HG02852 (cell line): ENCODE data around the gene PARVB.
"Not testable (repeated sequence)": the region's sequence is repeated elsewhere in the genome, so short reads cannot be mapped to it uniquely, and the experiment has no call there.

Experiments used
- ATAC-seq: cut with Tn5 transposase; IDR thresholded peaks from one replicate; pipeline ENCODE4 v1.9.1; 2021; ENCODE audit warnings: mild to moderate bottlenecking, moderate library complexity; ENCODE audit not compliant: unreplicated experiment

The PARVB gene

DNA sequence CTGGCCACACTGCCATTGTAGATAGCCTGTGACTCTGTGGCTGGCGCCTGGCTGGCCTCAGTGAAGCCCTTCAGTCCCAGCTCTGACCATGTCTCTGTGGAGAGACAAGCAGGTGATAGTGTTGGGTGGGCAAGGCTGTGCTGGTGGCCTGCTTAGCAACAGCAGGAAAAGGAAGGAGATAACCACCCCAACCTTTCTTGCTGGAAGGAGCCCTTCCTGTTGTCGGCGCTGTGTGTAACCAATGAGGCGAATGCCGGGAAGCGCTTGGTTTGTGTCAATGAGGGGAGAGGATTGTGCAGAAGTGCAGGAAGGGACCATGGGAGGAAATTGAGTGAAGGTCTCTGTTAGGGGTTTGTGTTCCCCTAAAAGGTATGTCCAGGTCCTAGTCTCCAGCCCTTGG lies 27.3 kb downstream of the PARVB start:
- ATAC-seq: no peak

DNA sequence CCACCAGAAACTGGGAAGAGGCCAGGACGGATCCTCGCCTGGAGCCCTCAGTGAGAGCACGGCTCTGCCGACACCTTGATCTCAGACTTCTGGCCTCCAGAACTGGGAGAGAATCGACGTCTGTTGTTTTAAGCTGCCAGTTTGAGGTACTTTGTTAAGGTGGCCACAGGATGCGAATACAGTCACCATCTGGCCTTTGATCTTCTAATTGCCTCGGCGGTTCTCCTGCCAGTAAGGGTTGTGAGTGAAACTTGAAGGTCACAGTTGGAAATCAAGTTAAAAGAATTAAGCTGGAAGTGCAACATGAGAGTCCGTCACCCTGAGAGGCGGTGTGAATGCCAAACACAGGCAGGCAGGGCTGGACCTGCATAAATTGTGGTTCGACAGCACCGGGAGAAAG lies 27.9 kb downstream of the PARVB start:
- ATAC-seq: no peak

DNA sequence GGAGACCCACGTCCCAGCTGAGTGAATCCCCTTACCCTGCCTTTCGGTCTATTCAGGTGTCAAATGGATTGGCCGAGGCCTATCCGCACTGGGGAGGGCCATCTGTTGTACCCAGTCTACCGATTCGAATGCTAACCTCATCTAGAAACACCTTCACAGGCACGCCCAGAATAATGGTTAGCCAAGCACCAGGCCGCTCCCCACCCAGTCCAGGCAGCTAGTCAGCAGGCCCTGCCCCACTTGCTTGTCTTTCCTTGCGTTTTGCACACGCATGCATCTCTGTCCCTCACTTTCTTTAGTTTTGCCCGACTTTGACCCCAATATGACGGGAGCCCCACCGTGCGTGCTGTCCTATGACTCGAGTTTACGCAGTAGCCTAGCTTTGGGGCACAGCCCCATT lies 31.7 kb downstream of the PARVB start:
- no peak for ATAC-seq

DNA sequence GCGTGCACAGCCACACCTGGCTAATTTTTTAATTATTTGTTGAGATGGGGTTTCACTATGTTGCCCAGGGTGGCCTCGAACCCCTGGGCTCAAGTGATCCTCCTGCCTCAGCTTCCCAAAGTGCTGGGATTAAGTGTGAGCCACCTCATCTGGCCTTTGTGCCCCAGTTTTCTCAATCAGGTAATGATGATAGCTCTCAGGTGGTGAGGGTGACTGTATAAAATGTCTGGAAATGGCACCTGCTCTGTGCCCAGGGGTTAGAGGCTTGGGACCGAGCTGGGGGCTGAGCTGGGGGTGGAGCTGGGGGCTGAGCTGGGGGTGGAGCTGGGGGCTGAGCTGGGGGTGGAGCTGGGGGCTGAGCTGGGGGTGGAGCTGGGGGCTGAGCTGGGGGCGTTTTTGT lies 32.5 kb downstream of the PARVB start:
- not testable (repeated sequence) for ATAC-seq

DNA sequence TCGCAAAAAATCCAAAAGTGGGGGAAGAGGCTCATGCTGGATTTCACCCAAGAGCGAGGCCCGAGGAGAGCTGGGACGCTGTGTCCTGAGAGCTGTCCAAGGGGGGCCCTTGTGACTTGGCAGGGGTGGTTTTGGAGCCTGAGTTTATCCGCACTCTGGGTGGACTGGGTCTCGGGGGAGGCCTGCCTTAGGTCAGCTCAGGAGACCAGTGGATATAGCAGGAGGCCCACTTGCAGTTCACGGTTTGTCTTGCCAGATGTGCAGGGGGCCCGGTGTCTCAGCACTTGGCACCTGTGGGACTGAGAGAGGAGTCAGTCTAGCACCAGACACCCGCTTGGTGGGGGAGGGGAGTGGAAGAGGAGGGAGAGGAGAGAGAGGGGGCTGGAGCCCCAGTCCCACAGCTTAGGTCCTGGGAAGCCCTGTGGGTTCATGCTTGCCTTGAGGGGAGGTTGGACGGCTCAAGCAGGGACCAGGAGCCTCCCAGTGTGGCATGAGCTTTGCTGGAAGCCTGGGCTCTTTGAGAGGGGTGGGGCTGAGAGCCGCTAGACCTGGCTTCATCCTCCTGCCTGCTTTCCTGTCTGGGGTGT lies 33.4 kb downstream of the PARVB start:
- ATAC-seq: no peak

DNA sequence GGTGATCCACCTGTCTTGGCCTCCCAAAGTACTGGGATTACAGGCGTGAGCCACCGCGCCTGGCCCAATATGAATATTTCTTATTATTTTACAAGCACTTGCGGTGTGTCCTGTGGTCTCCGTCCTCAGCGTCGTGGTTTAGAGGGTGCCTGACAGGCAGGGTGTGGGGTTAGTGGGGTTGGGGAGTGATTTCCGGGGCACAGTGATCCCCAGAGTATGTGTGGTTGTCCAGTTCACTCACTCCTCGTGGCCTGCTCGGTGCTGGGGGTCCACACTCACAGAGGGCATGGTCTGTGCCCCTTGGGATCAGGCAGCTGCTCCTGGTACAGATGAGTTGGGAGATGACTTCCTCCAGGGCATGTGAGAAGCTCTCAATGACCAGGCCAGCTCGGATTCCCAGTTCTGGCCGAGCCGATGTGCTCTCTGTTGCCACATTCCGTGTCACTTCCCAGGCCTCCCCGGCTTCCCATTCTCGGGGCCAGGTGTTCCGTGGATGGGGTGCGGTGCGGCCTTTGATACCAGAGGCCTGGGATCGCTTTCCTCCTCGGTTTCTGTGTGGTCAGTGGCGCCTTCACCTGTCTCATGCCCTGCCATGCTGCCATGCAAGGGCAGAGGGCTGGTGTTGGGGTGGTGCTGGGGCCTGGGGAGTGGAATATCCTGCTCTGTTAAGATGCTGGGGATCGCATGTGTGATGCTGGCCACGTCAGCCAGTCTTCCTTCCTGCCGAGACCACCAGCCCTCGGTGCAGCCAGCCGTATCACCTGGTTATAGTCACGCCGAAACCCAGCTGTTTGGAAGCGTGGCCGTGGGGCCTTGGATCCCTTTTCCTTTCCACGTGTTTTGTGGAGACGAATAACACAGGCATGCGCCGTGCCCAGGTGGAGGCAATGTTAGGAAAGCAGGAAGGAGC lies 39.6 kb downstream of the PARVB start:
- no peak for ATAC-seq

DNA sequence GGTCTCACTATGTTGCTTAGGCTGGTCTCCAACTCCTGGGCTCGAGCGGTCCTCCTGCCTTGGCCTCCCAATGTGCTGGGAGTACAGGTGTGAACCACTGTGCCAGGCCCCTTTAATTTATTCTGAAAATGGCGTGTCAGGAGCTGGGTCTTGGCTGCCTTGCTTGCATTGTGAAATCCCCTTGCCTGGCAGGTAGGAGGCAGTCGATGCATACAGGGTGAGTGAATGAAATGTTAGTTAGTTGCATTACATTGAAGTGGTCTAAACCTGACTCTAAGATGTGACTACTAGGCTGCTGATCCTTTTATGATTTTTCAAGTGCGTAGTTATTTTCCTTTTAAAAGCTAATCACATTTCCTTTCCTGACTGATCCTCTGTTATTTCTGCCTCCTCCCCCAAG lies 42.9 kb downstream of the PARVB start:
- no peak for ATAC-seq

DNA sequence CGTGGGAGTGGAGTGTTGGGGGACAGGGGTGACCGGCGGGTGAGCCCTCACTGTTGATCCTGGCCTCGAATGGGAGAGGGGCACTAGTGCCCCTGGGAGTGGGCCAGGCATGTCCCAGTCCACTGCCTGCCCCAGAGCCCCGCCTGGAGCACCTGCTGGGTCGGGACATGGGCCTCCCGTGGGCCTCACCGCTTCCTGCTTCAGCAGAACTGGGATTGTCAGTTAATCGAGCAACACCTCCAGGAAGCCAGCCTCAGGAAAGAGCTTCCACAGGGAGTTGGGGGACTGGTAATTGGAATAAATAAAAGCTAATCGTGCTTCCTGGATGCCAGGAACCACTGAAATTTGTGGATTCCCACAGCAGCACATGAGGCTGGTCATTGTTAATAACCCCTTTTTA lies 43.8 kb downstream of the PARVB start:
- ATAC-seq: no peak

DNA sequence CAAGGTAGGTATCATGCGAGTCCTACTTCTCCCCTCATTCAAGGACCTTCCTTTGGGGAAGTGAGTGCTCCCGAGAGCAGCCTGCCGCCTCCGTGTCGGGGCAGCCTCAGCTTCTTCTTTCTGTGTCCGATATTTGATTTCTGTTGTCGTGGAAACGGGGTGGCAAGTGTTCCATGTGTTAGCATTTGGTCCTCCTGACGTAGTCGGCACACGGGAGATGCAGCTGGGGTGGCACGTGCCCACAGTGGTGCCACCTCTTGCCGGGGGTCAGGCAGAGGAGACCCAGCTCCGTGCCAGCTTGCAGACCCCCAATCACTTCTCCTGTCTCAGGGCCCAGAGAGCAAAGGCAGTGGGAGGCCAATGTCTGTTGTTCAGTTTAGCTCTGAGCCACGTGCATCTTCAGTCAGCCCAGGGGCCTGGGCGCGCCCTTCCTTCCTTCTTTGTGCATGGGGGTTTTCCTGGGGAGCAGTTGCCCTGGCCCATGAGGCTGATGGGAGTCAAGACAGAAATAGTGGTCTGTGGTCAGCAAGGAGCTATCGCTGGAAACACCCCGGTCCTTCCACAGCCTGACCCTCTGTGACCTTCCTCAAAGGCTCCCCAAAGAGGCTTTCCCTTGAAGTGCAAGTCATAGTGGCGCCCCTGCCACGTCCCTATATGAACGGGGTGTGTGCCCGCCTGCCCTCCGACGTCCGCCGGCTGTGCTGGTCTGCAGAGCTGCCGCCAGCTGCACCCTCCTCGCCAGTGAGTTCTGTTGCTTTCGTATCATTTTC lies 44.5 kb downstream of the PARVB start:
- no peak for ATAC-seq

DNA sequence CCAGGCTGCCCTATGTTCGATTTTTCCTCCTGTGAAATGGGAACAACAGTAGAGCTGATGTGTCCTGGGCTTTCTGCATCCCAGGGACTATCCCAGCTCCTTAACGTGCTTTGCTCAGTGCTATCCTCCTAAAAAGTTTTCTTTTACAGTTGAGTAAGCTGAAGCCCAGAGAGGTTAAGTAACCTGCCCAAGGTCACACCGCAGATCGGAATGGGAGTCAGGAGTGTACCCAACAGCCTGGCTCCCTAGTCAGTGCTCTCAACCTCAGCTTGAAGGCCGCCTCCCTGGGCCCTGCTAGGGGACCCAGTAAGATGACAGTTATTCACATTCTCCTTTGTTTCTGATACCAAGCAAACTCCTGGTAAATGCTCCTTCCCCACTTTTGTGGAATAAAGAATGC lies 45.9 kb downstream of the PARVB start:
- ATAC-seq: no peak

DNA sequence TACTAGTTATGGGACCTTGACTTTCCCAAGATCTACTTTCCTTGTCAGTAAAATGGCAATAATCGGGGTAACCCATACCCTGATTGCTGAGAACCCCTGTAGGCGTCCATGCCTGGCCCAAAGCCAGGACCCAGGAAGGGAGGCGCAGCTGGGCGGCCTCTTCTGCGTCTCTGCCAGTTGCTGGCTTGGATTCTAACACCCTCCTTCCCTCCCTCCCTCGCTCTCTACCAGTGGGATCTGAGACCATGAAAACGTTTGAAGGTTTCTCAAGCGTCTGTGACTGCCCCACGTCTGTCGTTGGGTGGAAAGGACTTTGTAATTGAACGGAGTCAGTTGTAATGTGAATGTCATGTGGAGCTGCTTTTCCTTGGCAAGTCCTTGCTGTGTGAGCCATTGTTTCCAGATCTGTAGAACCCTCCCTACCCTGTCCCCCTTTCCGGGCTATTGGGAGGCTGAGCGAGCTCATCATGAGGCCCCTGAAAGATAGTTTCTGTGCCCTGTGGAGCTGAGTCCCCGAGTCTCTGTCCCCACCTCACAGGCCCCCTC lies 47.8 kb downstream of the PARVB start:
- ATAC-seq: no peak

DNA sequence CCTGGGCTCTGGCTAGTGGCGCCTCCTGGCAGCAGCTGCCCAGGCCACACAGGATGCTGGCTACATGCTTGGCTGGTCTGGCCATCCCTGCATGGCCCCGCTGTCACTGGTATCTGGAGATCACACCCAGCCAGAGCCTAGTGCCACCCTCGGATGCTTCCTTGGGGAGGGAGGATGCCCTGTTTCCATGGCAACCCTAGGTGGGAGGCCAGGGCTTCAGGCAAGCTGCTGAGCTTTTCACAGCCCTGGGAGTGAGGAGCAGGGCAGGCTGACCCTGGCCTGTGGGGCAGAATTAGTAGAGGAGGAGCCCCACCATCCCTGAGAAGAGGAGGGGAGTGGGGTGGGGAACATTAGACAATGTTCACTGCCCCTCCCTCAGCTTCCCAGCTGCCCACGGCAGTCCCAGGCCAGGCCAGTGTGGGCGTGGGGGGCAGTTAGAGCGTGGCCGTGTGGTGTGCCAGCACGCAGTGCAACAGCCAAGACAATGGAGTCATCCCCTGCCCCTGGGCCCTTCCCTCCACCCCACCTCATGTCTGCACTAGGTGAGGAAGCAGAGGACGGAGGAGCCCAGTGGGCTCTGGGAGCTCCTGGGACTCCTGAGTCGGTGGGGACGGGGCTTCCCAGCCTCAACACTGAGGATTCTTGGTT lies 50.4 kb downstream of the PARVB start:
- no peak for ATAC-seq

DNA sequence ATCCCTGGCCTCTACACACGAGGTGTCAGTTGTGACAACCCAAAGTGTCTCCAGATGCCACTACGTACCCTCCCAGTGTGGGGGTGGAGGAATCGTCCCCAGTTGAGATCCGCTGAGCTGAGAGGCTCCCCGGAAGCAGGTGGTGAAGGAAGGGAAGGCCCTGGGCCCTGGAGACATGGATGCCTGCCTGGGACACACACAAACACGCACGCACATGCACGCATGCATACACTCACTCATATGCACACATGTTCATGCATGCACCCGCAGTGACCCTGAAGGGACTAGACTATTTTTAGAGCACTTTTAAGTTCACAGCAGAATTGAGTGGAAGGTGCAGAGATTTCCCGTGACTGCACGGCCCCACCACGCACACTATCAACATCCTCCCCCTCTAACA lies 50.9 kb downstream of the PARVB start:
- no peak for ATAC-seq

DNA sequence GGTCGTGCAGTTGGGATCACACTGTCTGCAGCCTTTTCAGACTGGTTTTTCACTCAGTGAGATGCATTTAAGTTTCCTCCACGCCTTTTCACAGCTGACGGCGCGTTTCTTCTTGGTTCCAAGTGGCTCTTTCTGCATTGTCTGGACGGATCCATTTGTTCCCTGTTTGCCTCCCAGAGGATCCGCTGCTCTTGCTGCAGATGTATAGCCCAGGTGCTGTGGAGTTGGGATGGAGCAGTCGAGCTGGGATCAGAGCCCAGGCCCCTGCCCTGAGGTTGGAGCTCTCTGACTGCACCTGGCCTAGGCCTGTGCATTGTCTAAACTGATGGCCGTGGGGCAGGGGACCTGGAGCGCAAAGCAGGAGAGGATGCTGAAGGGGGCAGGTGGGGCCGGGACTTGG lies 51.6 kb downstream of the PARVB start:
- no peak for ATAC-seq

DNA sequence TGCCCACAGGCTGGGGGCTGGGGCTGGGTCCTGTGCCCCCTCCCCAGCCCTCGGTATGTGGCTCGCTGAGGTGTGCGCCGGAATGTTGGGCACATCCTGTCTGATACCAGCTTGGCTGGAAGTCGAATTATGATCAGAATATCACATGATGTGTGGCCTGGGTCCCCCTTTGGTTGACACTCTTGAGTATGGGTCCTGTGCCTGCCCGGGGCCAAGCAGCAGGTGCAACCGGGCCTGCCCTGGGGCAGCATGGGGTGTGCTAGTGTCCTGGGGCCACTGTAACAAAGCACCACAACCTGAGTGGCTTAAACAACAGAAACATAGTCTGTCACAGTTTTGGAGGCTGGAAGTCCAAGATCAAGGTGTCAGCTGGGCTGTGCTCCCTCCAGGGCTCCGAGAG lies 52.7 kb downstream of the PARVB start:
- ATAC-seq: no peak

DNA sequence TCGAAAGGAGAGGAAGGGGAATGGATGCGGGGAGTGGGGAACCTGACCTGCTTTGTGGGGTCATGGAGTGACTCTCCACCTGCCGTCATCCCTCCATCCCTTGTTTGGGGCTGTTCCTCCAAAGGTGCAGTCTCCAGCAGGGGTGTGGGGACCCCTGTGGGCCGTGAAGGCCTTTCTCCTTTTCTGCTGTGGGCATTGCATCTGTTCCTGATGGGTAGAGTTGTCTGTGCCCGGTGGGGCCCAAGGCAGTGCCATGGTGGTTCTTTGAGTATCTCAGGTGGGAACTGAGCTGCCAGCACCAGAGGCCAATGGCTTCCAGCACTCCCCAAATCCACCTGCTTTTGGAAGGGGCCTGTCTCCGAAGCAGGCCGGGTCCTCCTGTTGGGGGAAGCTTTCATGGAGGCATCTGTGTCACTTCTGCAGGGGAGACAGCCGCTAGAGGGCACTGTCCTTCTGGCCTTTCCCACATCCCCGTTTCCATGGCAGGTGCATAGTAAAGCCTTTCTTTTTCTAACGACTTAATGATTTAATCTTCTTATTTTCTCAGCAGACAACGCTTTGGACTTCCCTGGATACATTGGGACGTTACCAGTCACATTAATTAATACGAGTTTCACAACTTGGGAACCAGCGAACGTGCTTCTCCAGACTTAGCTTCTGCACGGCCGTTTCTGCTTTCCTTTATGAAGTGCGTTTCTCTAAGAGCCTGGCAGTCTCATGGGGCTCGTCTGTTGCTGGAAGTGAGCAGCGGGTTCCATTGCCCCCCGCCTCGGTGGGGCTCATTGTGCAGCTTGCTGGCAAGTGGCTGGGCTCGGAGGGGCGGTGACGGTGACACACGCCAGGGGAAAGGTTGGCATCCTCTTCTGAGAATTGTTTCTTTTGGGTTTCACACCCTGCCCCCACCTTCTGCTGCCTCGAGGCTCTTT lies 57.1 kb downstream of the PARVB start:
- ATAC-seq: no peak

DNA sequence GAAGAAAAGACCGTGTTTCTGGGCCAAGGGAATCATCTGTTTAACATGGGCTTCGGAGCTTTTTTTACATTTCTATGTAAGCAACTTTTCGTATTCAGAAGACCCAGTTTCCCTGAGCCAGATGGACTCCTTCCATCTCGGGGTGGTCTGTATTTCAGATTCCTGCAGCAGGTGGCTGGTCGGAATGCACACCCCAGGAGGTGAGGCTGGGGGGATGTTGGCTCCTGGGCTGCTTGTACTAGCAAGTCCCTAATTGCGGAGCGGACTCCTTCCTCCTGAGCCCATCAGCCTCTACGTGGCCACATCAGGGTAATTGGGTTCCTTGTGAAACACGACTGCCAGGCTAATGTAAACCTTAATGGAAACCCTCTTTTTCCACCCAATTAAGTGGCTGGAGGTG lies 58.7 kb downstream of the PARVB start:
- no peak for ATAC-seq

DNA sequence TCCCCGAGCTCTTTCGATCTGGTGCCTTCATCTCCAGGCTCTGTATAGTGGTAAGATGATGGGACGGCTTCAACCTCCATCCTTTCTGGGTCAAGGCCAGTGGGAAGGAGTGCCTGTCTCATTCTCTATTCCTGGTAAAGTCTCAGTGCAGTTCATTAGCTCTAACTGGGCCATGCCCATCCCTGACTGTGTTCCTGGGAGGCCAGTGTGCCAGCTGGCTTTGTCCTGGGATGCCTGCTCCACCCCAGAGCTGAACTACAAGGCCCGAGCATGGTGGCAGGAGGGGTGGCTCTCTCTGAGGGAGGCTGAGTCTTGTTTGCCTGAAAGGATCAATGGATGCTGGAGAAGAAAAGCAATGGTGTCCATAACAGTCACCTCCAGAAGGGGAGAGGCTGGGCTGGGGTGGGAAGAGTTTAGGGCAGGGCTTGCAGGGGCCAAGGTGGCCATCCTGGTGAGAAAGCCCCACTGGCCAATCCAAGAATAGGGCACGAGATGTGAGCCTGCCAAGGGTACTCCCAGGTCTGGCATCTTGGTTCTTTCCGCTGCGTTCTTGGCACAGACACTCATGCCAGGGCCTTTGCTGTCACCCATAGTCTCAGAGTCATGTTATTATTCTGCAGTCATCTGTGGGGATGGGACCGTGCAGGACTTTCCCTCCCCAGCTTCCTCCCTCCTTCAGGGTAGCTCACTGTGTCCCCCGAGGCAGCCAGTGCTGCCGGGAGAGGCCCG lies 60.1 kb downstream of the PARVB start:
- no peak for ATAC-seq

DNA sequence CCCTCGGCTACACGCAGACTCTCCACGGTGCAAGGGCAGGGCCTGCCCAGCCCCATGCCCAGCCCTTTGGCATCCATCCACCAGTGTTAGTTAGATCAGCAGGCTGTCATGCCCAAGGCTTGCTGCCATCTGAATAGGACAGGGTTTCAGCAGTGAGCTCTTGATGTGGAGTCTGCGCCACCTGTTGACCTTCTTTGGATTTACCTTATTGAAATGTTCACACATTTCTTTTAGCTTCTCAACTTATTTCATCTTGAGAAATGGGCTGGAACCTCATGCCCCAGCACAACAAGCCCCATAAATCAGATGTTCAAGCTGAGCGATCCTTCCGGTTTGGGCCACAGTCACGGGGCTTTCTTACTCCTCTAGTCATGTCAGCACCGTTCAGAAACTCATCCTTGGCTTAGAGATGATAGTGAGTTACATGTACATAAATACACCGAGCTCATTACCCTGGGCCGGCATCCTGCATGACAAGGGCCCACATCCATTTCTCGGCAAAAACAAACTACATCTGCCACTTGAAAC lies 61.7 kb downstream of the PARVB start:
- no peak for ATAC-seq
